GM12801 (cell line): Measurements from ENCODE around the gene RBM20.

Source experiments
- TF ChIP-seq, protein P1 (sequence below): IDR thresholded peaks from one replicate; pipeline ENCODE4 v1.5.1; 2011; ENCODE audit warnings: control low read depth; ENCODE audit not compliant: insufficient read length; ENCODE audit errors: extremely low read depth

Gene RBM20

DNA sequence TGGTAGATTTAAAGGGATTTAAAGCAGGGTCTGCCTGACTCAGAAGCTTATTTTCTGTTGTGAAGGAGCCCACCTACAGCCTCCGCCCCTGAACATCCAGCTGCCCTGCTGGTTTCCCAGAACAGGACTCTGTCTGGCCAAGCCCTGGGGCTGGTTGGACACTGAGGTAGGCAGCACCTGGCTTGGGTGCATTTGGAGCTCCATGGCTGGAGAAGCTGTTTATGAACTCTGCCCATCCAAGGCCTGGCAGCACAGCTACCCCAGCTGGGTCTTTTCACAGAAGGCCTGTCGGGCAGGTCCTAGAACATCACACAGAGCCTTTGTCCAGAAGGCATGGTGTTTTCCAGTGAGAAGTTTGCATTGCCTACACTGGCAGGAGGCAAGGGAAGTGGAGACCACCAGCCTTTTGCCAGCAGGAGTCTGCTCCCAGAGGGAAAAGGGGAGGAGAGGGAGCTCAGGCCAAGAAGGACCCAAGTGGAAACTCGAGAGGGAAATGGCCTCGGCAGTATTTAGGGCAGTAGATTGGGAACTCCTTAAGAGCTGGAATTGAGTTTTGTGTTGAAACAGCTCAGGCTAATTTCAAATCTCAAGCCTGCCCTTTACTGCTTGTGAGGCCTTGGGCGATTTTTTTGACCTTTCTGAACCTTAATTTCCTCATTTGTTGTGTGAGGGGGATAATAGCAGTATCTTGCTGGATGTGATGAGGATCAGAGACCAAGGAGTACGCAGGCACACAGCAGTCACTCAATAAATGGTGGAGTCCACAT lies 215.3 kb downstream of the RBM20 start:
- TF ChIP-seq, protein P1, sequence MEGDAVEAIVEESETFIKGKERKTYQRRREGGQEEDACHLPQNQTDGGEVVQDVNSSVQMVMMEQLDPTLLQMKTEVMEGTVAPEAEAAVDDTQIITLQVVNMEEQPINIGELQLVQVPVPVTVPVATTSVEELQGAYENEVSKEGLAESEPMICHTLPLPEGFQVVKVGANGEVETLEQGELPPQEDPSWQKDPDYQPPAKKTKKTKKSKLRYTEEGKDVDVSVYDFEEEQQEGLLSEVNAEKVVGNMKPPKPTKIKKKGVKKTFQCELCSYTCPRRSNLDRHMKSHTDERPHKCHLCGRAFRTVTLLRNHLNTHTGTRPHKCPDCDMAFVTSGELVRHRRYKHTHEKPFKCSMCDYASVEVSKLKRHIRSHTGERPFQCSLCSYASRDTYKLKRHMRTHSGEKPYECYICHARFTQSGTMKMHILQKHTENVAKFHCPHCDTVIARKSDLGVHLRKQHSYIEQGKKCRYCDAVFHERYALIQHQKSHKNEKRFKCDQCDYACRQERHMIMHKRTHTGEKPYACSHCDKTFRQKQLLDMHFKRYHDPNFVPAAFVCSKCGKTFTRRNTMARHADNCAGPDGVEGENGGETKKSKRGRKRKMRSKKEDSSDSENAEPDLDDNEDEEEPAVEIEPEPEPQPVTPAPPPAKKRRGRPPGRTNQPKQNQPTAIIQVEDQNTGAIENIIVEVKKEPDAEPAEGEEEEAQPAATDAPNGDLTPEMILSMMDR, result no peak

DNA sequence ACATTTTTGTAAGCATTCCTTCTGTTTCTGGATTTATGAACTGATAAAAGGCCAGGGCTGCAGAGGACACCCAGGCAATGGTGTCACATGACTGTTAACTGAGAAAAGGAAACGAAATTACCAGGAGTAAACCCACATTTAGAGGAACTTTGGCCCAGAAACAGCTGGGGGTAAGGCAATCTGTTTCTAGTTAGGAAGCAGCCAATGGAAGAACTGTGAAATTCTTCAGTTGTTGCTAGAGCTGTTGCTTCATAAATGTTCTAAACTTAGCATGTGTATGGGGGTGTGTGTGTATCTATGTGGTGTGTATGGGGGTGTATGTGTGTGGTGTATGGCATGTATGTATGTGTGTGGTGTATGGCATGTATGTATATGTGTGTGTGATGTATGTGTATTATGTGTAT lies 215.8 kb downstream of the RBM20 start:
- TF ChIP-seq, protein P1, result no peak

DNA sequence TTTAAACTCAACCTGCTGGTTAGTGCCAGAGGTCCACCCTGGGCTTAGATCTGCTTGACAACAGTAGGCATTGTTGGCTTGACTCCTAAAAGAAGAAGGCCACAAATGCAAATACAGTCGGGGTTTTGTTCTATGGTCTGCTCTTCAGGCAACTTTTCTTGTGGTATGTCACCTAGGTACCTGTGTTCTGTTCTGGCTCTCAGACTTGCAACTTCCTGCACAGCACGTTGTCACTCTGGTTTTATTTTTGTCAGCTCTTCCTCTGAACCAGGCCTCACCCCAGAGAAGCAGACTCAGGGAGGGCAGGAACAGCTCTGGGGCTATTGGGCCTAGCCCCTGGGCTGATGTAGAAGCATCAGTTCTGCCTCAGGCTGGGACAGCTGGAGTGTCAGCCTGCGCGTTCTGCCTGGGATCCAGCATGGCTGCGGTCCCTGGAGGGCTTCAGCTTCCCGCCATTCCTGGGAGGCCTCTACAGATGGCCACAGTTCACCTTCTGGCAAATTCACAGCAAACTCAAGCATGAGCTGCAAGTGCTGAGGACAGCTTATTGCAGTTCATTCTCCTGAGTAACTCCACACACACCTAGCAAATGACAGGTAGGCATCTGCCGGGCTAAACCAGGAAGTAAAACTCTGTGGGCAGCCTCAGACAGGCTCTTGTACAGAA lies 216.6 kb downstream of the RBM20 start:
- TF ChIP-seq, protein P1, result no peak

DNA sequence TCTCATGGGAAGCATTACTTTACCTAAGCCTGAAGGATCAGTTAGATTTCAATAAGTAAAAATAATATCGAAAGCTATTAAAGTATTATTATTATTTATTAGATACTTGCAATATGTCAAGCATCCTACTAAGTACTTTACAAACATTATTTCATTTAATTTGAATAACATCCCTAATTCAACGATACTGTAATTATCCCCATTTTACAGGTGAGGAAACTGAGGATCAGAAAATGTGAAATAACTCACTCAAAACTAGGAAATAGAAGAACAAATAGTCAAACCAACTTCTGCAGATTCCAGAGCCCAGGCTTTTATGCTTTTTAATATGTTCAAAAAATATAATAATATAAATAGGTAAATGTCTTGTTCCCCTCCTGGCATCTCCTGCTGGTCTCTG lies 217.3 kb downstream of the RBM20 start:
- TF ChIP-seq, protein P1, result no peak

DNA sequence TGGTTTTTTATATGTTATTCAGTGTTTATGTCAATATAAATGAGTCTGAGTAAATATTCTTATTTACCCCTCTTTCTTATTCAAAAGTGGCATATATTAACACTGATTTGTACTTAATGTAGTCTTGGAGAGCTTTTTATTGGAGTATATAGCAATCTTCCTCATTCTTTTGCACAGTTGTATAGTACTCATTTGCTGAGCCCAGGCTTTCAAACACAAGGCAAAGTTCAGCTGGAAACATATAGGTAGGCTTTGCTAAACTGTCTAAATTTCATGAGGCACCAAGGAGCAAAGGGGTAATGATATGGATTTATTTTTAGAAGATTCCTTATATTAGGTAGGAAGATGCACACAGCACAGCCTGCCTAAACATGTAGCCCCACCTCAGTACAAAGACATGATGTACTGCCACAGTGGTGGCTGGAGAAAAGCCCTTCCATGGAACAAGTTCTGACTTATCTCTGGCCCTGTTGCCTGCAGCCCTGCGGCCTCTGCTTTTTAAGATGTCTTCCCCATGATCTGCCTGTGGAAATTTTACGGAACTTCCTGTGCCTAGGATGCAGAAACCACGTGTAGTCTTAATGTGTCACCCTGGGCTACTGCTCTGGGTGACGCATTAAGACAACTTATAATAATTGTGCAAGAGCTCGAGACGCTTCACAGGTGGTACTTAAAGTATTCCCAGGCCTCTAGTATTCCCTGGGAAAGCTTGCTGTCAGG lies 218.0 kb downstream of the RBM20 start:
- TF ChIP-seq, protein P1, result no peak

DNA sequence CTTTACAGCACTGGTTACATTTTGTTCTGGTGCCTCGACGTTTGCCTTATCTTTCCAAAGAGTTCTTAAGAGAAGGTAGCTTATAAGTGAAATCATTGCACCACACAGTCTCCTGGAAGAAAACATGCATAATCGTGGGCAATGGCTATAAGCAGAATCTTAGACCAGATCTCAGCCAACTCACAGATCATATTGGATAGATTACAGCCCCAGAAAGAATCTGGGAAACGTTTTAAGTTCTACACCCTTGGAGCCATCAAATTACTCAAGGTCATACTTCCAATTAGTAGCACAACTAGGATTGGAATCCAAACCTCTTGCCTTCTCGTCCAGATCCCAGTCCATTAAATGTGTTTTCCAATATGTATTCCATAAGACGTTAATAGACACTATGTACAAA lies 218.8 kb downstream of the RBM20 start:
- TF ChIP-seq, protein P1, result no peak

DNA sequence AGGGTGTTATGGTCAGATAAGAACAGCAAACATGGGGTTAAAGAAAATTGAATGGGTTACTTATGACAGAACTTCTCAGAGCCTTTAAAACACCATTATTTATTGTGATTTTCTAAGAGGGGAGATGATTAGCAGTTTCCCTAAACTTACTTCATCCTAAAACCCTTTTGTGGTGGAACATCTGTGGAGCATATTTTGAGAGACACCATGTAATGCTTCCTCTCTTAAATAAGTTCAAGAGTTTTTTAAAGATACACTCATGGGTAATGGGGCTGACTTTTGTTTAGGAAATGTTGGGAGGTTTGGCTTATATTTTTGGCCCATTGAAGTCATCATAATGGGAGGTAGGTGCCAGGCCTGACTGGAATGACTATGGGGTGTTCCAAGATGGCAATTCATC lies 219.2 kb downstream of the RBM20 start:
- TF ChIP-seq, protein P1, result no peak
